K562 (cell line): Measurements from ENCODE around the gene ATXN1. TPM values are rescaled to one million over a fixed set of nuclear protein-coding genes. Genes with fewer than 3 reads are reported as not detected.

Experiments used
- ATAC-seq: fragments of 200-7000 bp; cut with Tn5 transposase; 3 replicates; pipeline ENCODE4 v1.9.1; 2020; ENCODE audit warnings: moderate library complexity
- BruUV-seq: library from RNA; stranded (reverse); fragments of 400-500 nt; replicated peaks from 2 replicates; lab custom pipeline; 2021; lab: Mats Ljungman, UMichigan
- CTCF ChIA-PET: fragments of 300-600 bp; formaldehyde crosslinking; extraction: SDS; loops from one replicate; lab custom pipeline; 2021; ENCODE audit warnings: low intra/inter-chr PET ratio; lab: Yijun Ruan, JAX
- POLR2A ChIA-PET: fragments of 300-600, 350-650 bp; sonication (Branson Sonifier 250); formaldehyde crosslinking; extraction: SDS; loops from one replicate; lab custom pipeline; 2021; ENCODE audit warnings: antibody characterized with exemption, inconsistent platforms; lab: Yijun Ruan, JAX
- DNase-seq, 4 experiments: peaks; one replicate each; pipeline versions ENCODE4 v3.0.0 to v3.0.0-alpha.2; 2011 to 2018; ENCODE audit warnings: low spot score in 3 of 4, mixed read lengths in 3 of 4; ENCODE audit errors: extremely low read depth in 1 of 4
- FAIRE-seq: peaks from 2 replicates; lab custom pipeline; 2011; peaks lifted over from hg19 to GRCh38; lab: Jason Lieb, UNC
- H2AFZ ChIP-seq: 2 replicates; pipeline ENCODE4 v1.6.0; 2011; ENCODE audit warnings: low read depth, low read length, control low read depth, inconsistent platforms
- H3K27ac ChIP-seq: fragments of 200-600 bp; 3 replicates; pipeline ENCODE4 v1.8.0; 2011; ENCODE audit warnings: low read depth, mild to moderate bottlenecking, control low read depth, inconsistent platforms, low read length, moderate library complexity, mixed read lengths; ENCODE audit errors: extremely low read depth
- H3K27me3 ChIP-seq, 2 experiments: fragments of 300-600 bp in 1 of 2; 2 replicates in 1 of 2; 3 replicates in 1 of 2; pipeline versions ENCODE4 v1.6.0 to v1.8.0; 2011; ENCODE audit warnings: inconsistent platforms in 2 of 2, low read length in 2 of 2, mild to moderate bottlenecking in 1 of 2, mixed read lengths in 1 of 2, moderate library complexity in 1 of 2; ENCODE audit not compliant: control insufficient read depth in 2 of 2, insufficient read depth in 2 of 2
- H3K36me3 ChIP-seq: fragments of 300-600 bp; 3 replicates; pipeline ENCODE4 v1.8.0; 2011; ENCODE audit warnings: mild to moderate bottlenecking, low read length, inconsistent platforms; ENCODE audit not compliant: control insufficient read depth, insufficient read depth
- H3K4me1 ChIP-seq, 2 experiments: fragments of 200-600 bp in 1 of 2; replicated peaks in 1 of 2; 2 replicates in 1 of 2; 3 replicates in 1 of 2; pipeline versions ENCODE4 v1.5.1 to v1.8.0; 2011; ENCODE audit warnings: inconsistent platforms in 2 of 2, low read length in 2 of 2, mild to moderate bottlenecking in 1 of 2, mixed read lengths in 1 of 2, moderate library complexity in 1 of 2; ENCODE audit not compliant: control insufficient read depth in 2 of 2, insufficient read depth in 2 of 2
- H3K4me2 ChIP-seq: 2 replicates; pipeline ENCODE4 v1.6.1; 2011; ENCODE audit warnings: low read length, control low read depth, inconsistent platforms, mixed read lengths; ENCODE audit not compliant: insufficient read depth
- H3K4me3 ChIP-seq: fragments of 200-600 bp; sonication (generic), shearing (Covaris generic); 2 replicates; pipeline ENCODE4 v1.5.1; 2016; ENCODE audit warnings: control low read depth, inconsistent platforms
- H3K79me2 ChIP-seq: fragments of 200-600 bp; 3 replicates; pipeline ENCODE4 v1.8.0; 2011; ENCODE audit warnings: low read length, inconsistent platforms; ENCODE audit not compliant: control insufficient read depth, insufficient read depth
- H3K9ac ChIP-seq, 2 experiments: 2 replicates each; pipeline versions ENCODE4 v1.6.0 to v1.6.1; 2011; ENCODE audit warnings: low read depth in 2 of 2, low read length in 2 of 2, control low read depth in 1 of 2, inconsistent platforms in 1 of 2, mild to moderate bottlenecking in 1 of 2, mixed read lengths in 1 of 2; ENCODE audit not compliant: insufficient read depth in 1 of 2
- H3K9me1 ChIP-seq: one replicate; pipeline ENCODE4 v1.6.0; 2011; ENCODE audit warnings: inconsistent platforms, mild to moderate bottlenecking, low read length, moderate library complexity; ENCODE audit not compliant: control insufficient read depth, insufficient read depth
- H3K9me3 ChIP-seq: replicated peaks from 2 replicates; pipeline ENCODE4 v1.5.1; 2011; ENCODE audit warnings: low read depth, low read length, inconsistent platforms; ENCODE audit not compliant: control insufficient read depth, insufficient read depth
- H4K20me1 ChIP-seq: replicated peaks from 2 replicates; pipeline ENCODE4 v1.6.1; 2011; ENCODE audit warnings: low read length, inconsistent platforms, mixed read lengths; ENCODE audit not compliant: control insufficient read depth, insufficient read depth
- CEBPG ChIP-seq, 3 experiments: fragments of 200-800 bp in 1 of 3; sonication (Bioruptor generic) in 1 of 3; sonication (generic) in 1 of 3; formaldehyde crosslinking in 1 of 3; IDR thresholded peaks in 2 of 3; conservative IDR thresholded peaks in 1 of 3; 2 replicates each; pipeline versions ENCODE4 v1.6.1 to v1.8.0; 2016 to 2022; ENCODE audit warnings: missing compliant biosample characterization in 2 of 3, missing genetic modification characterization in 2 of 3, mild to moderate bottlenecking in 1 of 3, missing genetic modification reagents in 1 of 3
- NCOA4 ChIP-seq: fragments of 450-650 bp; IDR thresholded peaks from 2 replicates; pipeline ENCODE4 v1.6.1; 2018; ENCODE audit warnings: mild to moderate bottlenecking; ENCODE audit not compliant: partially characterized antibody
- WGBS: fragments of 100-300 bp; shearing (Covaris generic); methylation state at CpG from one replicate; pipeline ENCODE4 v1.1.6; 2016; ENCODE audit warnings: low coverage, mixed read lengths; ENCODE audit not compliant: insufficient coverage; ENCODE audit errors: missing lambda C conversion rate; 5-methylcytosine and 5-hydroxymethylcytosine counted together
- in situ Hi-C: fragments of 300-500 bp; cut with MboI; formaldehyde crosslinking; loops from 4 replicates; pipeline ENCODE4 v1.15.0; 2018; ENCODE audit warnings: inconsistent platforms, mixed read lengths
- intact Hi-C: fragments of 100-400 bp; cut with micrococcal nuclease; formaldehyde crosslinking; loops from 2 replicates; pipeline ENCODE4 v1.14.2; 2022
- polyA plus RNA-seq, 8 experiments: library from polyadenylated mRNA; depleted of rRNA in 4 of 8; stranded (reverse) in 5 of 8; unstranded in 3 of 8; fragments of >200 nt; fragmentation: Nextera tagmentation in 2 of 8; fragmentation: Illumina TruSeq in 1 of 8; extraction: Ambion mirVana in 2 of 8; extraction: Trizol in 1 of 8; gene quantifications; 2 replicates each; pipeline versions ENCODE4 v1.2.1 to v1.2.3, GENCODE V29; 2011 to 2014; ENCODE audit warnings: inconsistent platforms in 1 of 8, missing spikeins in 1 of 8
- total RNA-seq, 7 experiments: library from RNA; depleted of rRNA in 6 of 7; stranded (reverse); fragments of >200 nt in 6 of 7; fragmentation: Illumina TruSeq in 2 of 7; extraction: Trizol in 2 of 7; gene quantifications; 2 replicates each; pipeline versions ENCODE4 v1.2.1 to v1.2.3, GENCODE V29; 2011 to 2021; ENCODE audit warnings: low replicate concordance in 1 of 7
- TF ChIP-seq, protein P1 (sequence below), 2 experiments: fragments of 450-650 bp in 1 of 2; sonication (generic) in 1 of 2; formaldehyde crosslinking in 1 of 2; IDR thresholded peaks in 1 of 2; conservative IDR thresholded peaks in 1 of 2; 2 replicates each; pipeline versions ENCODE4 v1.6.1 to v1.8.1; 2016 to 2023; ENCODE audit warnings: mild to moderate bottlenecking in 2 of 2, moderate library complexity in 2 of 2, inconsistent platforms in 1 of 2, missing genetic modification reagents in 1 of 2

Gene ATXN1
- total and polyA plus RNA-seq, 9 of the 15 experiments (the other 6 are each of a cell fraction or from before 2014, with no cell fraction given): under 0.01 to 1.2 (median 0.58) TPM

DNA sequence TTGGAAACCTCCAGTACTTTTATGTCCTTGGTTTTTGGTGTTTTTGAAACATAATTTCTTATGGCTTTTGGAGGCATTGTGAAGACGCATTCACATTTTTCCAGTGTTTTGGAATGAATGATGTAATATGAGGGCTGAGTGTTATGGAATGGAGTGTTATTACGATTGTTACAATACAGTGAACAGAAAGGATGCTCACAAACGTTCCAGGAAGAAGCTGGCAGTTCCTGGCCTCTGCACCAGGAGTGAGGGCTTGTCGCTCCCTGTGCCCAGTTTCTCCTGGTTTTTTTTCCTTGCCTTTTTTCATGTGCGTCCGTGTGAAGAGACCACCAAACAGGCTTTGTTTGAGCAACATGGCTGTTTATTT, 502.6 kb downstream of the ATXN1 start:
- in situ Hi-C loops: no loop called here
- no peak for FAIRE-seq

More for the DNA sequence above, 502.6 kb downstream of the ATXN1 start:
- Histone ChIP-seq H3K27me3 (no peaks in the 10 kb centered on the region), H3K27ac (peak overlapping the region; percentile 51; the same call in 2 of the 3 replicates), H3K9me3 (no peaks in the 10 kb centered on the region), H2AFZ (no peak overlapping the region), H3K9ac (peak overlapping the region in 1 of 2 experiments; percentile 34; a peak in 1 of 4 replicates), H3K4me1 (peaks cover 9 to 18% of the 10 kb centered on the region in 2 experiments; a peak in 4 of 5 replicates), H4K20me1 (no peaks in the 10 kb centered on the region; the same call in 1 of the 2 replicates), H3K36me3 (peaks cover 53% of the 10 kb centered on the region), H3K79me2 (peaks cover 9% of the 10 kb centered on the region; the same call in 2 of the 3 replicates), H3K9me1 (no peaks in the 10 kb centered on the region), H3K4me3 (no peak overlapping the region), H3K4me2 (peak overlapping the region; percentile 16; the same call in 1 of the 2 replicates)
- no peak for TF ChIP-seq CEBPG (CRISPR knock-in tag; IDR thresholded peaks at IDR 0.05)
- 0 out of 4 replicates have a peak, but pooled peaks of 1 of the 2 experiments have one; percentile 27 for TF ChIP-seq CEBPG (tag; conservative IDR thresholded peaks at IDR 0.05 in 1 of 2, IDR thresholded peaks at IDR 0.05 in 1 of 2)
- no peak for TF ChIP-seq NCOA4
- TF ChIP-seq, protein P1, sequence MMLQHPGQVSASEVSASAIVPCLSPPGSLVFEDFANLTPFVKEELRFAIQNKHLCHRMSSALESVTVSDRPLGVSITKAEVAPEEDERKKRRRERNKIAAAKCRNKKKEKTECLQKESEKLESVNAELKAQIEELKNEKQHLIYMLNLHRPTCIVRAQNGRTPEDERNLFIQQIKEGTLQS (IDR thresholded peaks at IDR 0.05): peak; percentile 29; the same call in 1 of the 2 replicates
- TF ChIP-seq, protein P1 (CRISPR knock-in tag; conservative IDR thresholded peaks at IDR 0.05): no peak
- ATAC-seq (peak; percentile 17; the same call in 1 of the 3 replicates), DNase-seq (no peak)
- intact Hi-C loops: no loop called here
- POLR2A ChIA-PET: interaction anchor here (0.6 to 7.6 kb wide), 5 partner anchors 8 to 607 kb away, joined by 5 to 97 read pairs (median 8); partner anchors contain the start of gene GMPR
- 83% methylated on average over 6 of the region's 6 CpGs for WGBS
- BruUV-seq: no TSS peak
- CTCF ChIA-PET: no interaction called here
